MM.1S (cell line): ENCODE data around the gene EHBP1.

ENCODE experiments used
- DNase-seq: peaks from one replicate; pipeline ENCODE4 v3.0.0-alpha.2; 2015
- H2AFZ ChIP-seq: fragments of 300-600 bp; sonication (generic); 2 replicates; pipeline ENCODE4 v1.6.0; 2016; ENCODE audit warnings: antibody characterized with exemption, low read length
- H3F3A ChIP-seq: fragments of 300-600 bp; sonication (generic); 2 replicates; pipeline ENCODE4 v1.6.1; 2016; ENCODE audit warnings: mild to moderate bottlenecking, antibody characterized with exemption, low read length, moderate library complexity, mixed read lengths; ENCODE audit not compliant: insufficient read depth
- H3K27ac ChIP-seq: fragments of 300-600 bp; sonication (generic); 2 replicates; pipeline ENCODE4 v1.5.1; 2016; ENCODE audit warnings: mild to moderate bottlenecking, low read length
- H3K27me3 ChIP-seq: fragments of 300-600 bp; sonication (generic); replicated peaks from 2 replicates; pipeline ENCODE4 v1.6.0; 2016; ENCODE audit warnings: low read length; ENCODE audit not compliant: insufficient read depth
- H3K36me3 ChIP-seq: fragments of 300-600 bp; sonication (generic); replicated peaks from 2 replicates; pipeline ENCODE4 v1.6.1; 2016; ENCODE audit warnings: mild to moderate bottlenecking, low read length, mixed read lengths; ENCODE audit not compliant: insufficient read depth
- H3K4me1 ChIP-seq: fragments of 300-600 bp; sonication (generic); 2 replicates; pipeline ENCODE4 v1.6.1; 2016; ENCODE audit warnings: low read length, mixed read lengths
- H3K4me2 ChIP-seq: fragments of 300-600 bp; sonication (generic); 2 replicates; pipeline ENCODE4 v1.6.0; 2016; ENCODE audit warnings: low read depth, low read length
- H3K4me3 ChIP-seq: fragments of 300-600 bp; sonication (generic); 2 replicates; pipeline ENCODE4 v1.5.1; 2016; ENCODE audit warnings: low read length, mixed read lengths
- H3K79me2 ChIP-seq: fragments of 300-600 bp; sonication (generic); 2 replicates; pipeline ENCODE4 v1.6.1; 2016; ENCODE audit warnings: mixed run types, low read length, mixed read lengths
- H3K9ac ChIP-seq: fragments of 300-600 bp; sonication (generic); 2 replicates; pipeline ENCODE4 v1.6.1; 2016; ENCODE audit warnings: low read length, mixed read lengths
- H3K9me2 ChIP-seq: fragments of 300-600 bp; sonication (generic); replicated peaks from 2 replicates; pipeline ENCODE4 v1.6.1; 2016; ENCODE audit warnings: mild to moderate bottlenecking, low read length, mixed read lengths; ENCODE audit not compliant: insufficient read depth
- H3K9me3 ChIP-seq: fragments of 300-600 bp; sonication (generic); replicated peaks from 2 replicates; pipeline ENCODE4 v1.6.1; 2016; ENCODE audit warnings: mild to moderate bottlenecking, low read length, mixed read lengths; ENCODE audit not compliant: insufficient read depth
- H4K20me1 ChIP-seq: fragments of 300-600 bp; sonication (generic); 2 replicates; pipeline ENCODE4 v1.6.1; 2016; ENCODE audit warnings: mild to moderate bottlenecking, low read length, moderate library complexity, mixed read lengths; ENCODE audit not compliant: insufficient read depth
- EZH2 ChIP-seq: fragments of 300-600 bp; sonication (generic); optimal IDR thresholded peaks from 2 replicates; pipeline ENCODE3; 2017; ENCODE audit warnings: low read depth, mild to moderate bottlenecking, antibody characterized with exemption, low read length, mixed read lengths
- EZH2phosphoT487 ChIP-seq: fragments of 300-600 bp; sonication (generic); IDR thresholded peaks from 2 replicates; pipeline ENCODE4 v1.6.1; 2018; ENCODE audit warnings: antibody characterized with exemption, low read length
- TF ChIP-seq, protein P1 (sequence below): fragments of 300-600 bp; sonication (generic); IDR thresholded peaks from 2 replicates; pipeline ENCODE4 v1.5.1; 2016; ENCODE audit warnings: antibody characterized with exemption, low read length, mixed read lengths

Gene EHBP1

DNA sequence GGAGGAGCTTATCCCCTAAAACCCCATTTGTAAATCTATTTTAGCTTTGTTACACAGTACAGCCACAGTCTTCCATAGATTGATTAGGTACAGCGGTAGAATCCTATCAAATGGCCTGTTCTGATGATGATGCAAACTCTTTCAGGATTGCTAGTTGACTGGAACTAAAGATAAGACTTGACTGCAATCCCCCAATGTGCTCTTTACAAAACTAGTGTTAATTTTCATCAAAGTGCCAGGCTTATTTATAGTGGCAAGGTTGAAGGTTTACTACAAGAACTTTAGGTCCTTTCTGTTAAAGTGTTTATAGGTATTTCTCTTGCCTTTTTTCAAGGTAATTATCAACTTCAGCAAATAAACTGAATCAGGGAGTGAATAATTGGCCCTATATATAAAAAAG lies 336.1 kb downstream of the EHBP1 start:
- H3K27me3 ChIP-seq, result no peaks in the 10 kb centered on the region
- no peak overlapping the region for H3K27ac ChIP-seq
- TF ChIP-seq, protein P1, sequence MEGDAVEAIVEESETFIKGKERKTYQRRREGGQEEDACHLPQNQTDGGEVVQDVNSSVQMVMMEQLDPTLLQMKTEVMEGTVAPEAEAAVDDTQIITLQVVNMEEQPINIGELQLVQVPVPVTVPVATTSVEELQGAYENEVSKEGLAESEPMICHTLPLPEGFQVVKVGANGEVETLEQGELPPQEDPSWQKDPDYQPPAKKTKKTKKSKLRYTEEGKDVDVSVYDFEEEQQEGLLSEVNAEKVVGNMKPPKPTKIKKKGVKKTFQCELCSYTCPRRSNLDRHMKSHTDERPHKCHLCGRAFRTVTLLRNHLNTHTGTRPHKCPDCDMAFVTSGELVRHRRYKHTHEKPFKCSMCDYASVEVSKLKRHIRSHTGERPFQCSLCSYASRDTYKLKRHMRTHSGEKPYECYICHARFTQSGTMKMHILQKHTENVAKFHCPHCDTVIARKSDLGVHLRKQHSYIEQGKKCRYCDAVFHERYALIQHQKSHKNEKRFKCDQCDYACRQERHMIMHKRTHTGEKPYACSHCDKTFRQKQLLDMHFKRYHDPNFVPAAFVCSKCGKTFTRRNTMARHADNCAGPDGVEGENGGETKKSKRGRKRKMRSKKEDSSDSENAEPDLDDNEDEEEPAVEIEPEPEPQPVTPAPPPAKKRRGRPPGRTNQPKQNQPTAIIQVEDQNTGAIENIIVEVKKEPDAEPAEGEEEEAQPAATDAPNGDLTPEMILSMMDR, result no peak
- TF ChIP-seq EZH2phosphoT487 (no peak), EZH2 (no peak)
- no peak overlapping the region for H3K9ac ChIP-seq
- no peaks in the 10 kb centered on the region for H3K9me3 ChIP-seq
- H3K36me3 ChIP-seq, result no peaks in the 10 kb centered on the region
- no peaks in the 10 kb centered on the region for H3K9me2 ChIP-seq
- H2AFZ ChIP-seq, result no peak overlapping the region
- H3K4me1 ChIP-seq, result no peaks in the 10 kb centered on the region
- H3F3A ChIP-seq, result no peaks in the 10 kb centered on the region
- no peak overlapping the region for H3K4me3 ChIP-seq
- H3K4me2 ChIP-seq, result no peak overlapping the region
- H3K79me2 ChIP-seq, result no peaks in the 10 kb centered on the region
- no peak for DNase-seq
- no peaks in the 10 kb centered on the region for H4K20me1 ChIP-seq

DNA sequence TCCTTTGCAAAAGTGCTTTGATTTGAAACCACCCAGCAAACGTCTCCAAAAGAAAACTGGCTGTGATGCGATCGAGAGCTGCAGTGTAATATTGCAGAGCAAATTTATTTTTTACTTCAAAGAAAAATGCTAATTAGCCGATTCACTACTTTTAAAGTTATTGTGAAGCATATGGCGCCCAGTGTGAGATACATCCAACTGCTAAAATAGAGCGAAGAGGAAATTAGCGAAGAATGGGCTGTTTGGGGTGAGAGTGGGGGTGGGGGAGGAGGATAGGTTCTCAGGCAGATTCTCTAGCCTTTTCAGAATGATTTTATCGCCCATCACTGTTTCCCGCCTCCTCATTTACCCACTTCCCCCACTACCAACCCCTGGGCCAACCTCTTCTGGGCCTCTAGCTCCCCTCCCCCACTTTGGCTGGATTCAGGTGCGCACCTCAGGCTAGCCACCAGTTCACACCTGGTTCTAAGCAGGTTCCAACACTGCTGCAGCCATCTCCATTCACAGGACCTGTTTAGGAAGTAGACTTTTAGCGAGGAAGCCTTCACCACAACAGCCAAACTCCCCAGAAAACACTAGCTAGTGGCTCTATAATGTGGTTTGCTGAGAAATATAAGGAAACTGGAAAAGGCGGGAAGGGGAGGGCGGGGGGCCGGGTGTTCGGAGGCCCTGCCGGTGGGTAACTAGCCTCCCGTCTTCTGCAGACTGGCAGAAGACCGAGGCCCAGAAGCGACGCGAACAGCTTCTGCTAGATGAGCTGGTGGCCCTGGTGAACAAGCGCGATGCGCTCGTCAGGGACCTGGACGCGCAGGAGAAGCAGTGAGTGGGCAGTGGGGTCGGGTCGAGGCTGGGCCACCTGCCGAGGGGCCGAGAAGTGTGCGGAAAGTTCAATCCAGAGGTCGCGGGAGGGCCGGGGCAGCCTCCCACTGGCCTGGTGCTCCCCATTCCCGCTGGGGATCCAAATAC lies 339.1 kb downstream of the EHBP1 start:
- Histone ChIP-seq H3K9me2 (no peaks in the 10 kb centered on the region), H3K9me3 (no peaks in the 10 kb centered on the region), H3K4me2 (no peak overlapping the region), H3K4me3 (no peak overlapping the region), H3K9ac (no peak overlapping the region), H3K79me2 (no peaks in the 10 kb centered on the region), H3K4me1 (no peaks in the 10 kb centered on the region), H4K20me1 (no peaks in the 10 kb centered on the region), H3F3A (0 out of 2 replicates have a peak, but pooled peaks cover under 1% of the 10 kb centered on the region), H3K27me3 (no peaks in the 10 kb centered on the region), H2AFZ (no peak overlapping the region), H3K36me3 (no peaks in the 10 kb centered on the region), H3K27ac (no peak overlapping the region)
- TF ChIP-seq EZH2, result no peak
- TF ChIP-seq, protein P1, result no peak
- TF ChIP-seq EZH2phosphoT487, result no peak
- no peak for DNase-seq

DNA sequence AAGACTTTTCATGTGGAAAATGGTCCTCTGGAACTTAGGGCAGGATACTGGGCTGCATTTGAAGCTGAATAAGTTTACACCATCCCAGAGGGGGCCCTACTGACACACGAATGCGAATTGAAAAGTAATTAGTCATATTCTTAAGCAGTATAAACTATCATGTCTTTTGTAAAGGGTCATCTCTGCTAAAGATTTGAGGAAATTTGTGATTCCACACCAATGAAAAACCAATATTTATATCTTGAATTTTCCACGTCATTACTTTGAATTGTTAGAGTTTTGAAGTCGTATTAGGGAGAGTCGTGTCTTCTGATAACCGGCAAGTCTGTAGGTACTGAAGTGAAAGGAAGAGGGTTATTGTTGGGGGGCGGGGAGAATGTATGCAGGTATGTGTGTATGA lies 341.0 kb downstream of the EHBP1 start:
- DNase-seq, result no peak
- no peaks in the 10 kb centered on the region for H3K4me1 ChIP-seq
- no peaks in the 10 kb centered on the region for H3K9me2 ChIP-seq
- H3K9me3 ChIP-seq, result no peaks in the 10 kb centered on the region
- H3K27ac ChIP-seq, result no peak overlapping the region
- H3K27me3 ChIP-seq, result no peaks in the 10 kb centered on the region
- H3K79me2 ChIP-seq, result no peaks in the 10 kb centered on the region
- H4K20me1 ChIP-seq, result no peaks in the 10 kb centered on the region
- no peak overlapping the region for H3K9ac ChIP-seq
- peaks cover 7% of the 10 kb centered on the region; the same call in 1 of the 2 replicates for H3F3A ChIP-seq
- TF ChIP-seq, protein P1, result no peak
- TF ChIP-seq EZH2phosphoT487 (no peak), EZH2 (no peak)
- H3K36me3 ChIP-seq, result no peaks in the 10 kb centered on the region
- no peak overlapping the region for H3K4me2 ChIP-seq
- no peak overlapping the region for H2AFZ ChIP-seq
- no peak overlapping the region for H3K4me3 ChIP-seq
